ENCODE measurements around the gene ALDH4A1. TPM values are rescaled to one million over a fixed set of nuclear protein-coding genes. Genes with fewer than 3 reads are reported as not detected.

The ALDH4A1 gene
- total and polyA plus RNA-seq, 10 of the 15 experiments (the other 5 are each of a cell fraction or from before 2014, with no cell fraction given): 0.06 to 25.5 (median 13.0) TPM

- in situ Hi-C loops (cut with MboI): no loop called here
- ATAC-seq (no peak), FAIRE-seq (no peak), DNase-seq (ENCODE audit: low read depth, low spot score) (no peak)
- Histone ChIP-seq H3K9me3 (replicated peaks; ENCODE audit: control insufficient read depth, insufficient read depth, low read length) (no peaks in the 10 kb centered on the region; the same call in 2 of the 3 replicates), H2AFZ (ENCODE audit: control insufficient read depth, low read depth, low read length) (no peak overlapping the region), H3K27ac (ENCODE audit: control insufficient read depth, insufficient read depth) (no peak overlapping the region), H4K20me1 (ENCODE audit: control insufficient read depth, insufficient read depth) (no peaks in the 10 kb centered on the region), H3K36me3 (ENCODE audit: control insufficient read depth in 2 of 2, insufficient read depth in 2 of 2, low read length in 1 of 2) (no peaks in the 10 kb centered on the region), H3K79me2 (ENCODE audit: control insufficient read depth, insufficient read depth, low read length) (no peaks in the 10 kb centered on the region), H3K4me3 (no peak overlapping the region), H3K9ac (ENCODE audit: control insufficient read depth, insufficient read depth, low read length) (no peak overlapping the region), H3K4me2 (ENCODE audit: control insufficient read depth, insufficient read depth) (no peak overlapping the region), H3K4me1 (ENCODE audit: control insufficient read depth, insufficient read depth, low read length) (no peaks in the 10 kb centered on the region), H3K27me3 (replicated peaks in 1 of 2; ENCODE audit: control insufficient read depth in 2 of 2, insufficient read depth in 2 of 2, low read length in 1 of 2) (no peaks in the 10 kb centered on the region)
- no TSS peak for BruUV-seq (replicated peaks)
- ChIA-PET RAD21 (ENCODE audit: unreplicated experiment) (no interaction called here), POLR2A (no interaction called here), CTCF (no interaction called here), SMC1A (ENCODE audit: uncharacterized antibody, unreplicated experiment) (no interaction called here)
- WGBS (ENCODE audit: insufficient coverage, insufficient replicate concordance, low lambda C conversion rate, missing lambda C conversion rate): 25% methylated on average over 2 of the region's 2 CpGs
- intact Hi-C loops (cut with micrococcal nuclease; ENCODE audit: unreplicated experiment): no loop called here
- TF ChIP-seq ZNF622 (IDR thresholded peaks at IDR 0.05) (no peak), CREB1 (IDR thresholded peaks at IDR 0.05; ENCODE audit: low read depth) (no peak), FOXK2 (IDR thresholded peaks at IDR 0.05) (no peak), IKZF1 (conservative IDR thresholded peaks at IDR 0.05) (no peak), NBN (IDR thresholded peaks at IDR 0.05) (no peak), HDAC2 (IDR thresholded peaks at IDR 0.05) (no peak), RAD51 (IDR thresholded peaks at IDR 0.05) (no peak), STAT1 (conservative IDR thresholded peaks at IDR 0.05) (no peak), ZNF592 (IDR thresholded peaks at IDR 0.05) (no peak), ZNF207 (IDR thresholded peaks at IDR 0.05; ENCODE audit: borderline replicate concordance) (no peak), SKIL (IDR thresholded peaks at IDR 0.05; ENCODE audit: low read depth, poor library complexity, severe bottlenecking) (no peak), MTA2 (IDR thresholded peaks at IDR 0.05; ENCODE audit: low read depth) (no peak), TBL1XR1 (IDR thresholded peaks at IDR 0.05; ENCODE audit: low read depth, low read length) (no peak), STAT3 (IDR thresholded peaks at IDR 0.05; ENCODE audit: low read depth, low read length) (no peak)
- TF ChIP-seq, protein P1, sequence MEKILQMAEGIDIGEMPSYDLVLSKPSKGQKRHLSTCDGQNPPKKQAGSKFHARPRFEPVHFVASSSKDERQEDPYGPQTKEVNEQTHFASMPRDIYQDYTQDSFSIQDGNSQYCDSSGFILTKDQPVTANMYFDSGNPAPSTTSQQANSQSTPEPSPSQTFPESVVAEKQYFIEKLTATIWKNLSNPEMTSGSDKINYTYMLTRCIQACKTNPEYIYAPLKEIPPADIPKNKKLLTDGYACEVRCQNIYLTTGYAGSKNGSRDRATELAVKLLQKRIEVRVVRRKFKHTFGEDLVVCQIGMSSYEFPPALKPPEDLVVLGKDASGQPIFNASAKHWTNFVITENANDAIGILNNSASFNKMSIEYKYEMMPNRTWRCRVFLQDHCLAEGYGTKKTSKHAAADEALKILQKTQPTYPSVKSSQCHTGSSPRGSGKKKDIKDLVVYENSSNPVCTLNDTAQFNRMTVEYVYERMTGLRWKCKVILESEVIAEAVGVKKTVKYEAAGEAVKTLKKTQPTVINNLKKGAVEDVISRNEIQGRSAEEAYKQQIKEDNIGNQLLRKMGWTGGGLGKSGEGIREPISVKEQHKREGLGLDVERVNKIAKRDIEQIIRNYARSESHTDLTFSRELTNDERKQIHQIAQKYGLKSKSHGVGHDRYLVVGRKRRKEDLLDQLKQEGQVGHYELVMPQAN (conservative IDR thresholded peaks at IDR 0.05): no peak
- TF ChIP-seq, protein P2, sequence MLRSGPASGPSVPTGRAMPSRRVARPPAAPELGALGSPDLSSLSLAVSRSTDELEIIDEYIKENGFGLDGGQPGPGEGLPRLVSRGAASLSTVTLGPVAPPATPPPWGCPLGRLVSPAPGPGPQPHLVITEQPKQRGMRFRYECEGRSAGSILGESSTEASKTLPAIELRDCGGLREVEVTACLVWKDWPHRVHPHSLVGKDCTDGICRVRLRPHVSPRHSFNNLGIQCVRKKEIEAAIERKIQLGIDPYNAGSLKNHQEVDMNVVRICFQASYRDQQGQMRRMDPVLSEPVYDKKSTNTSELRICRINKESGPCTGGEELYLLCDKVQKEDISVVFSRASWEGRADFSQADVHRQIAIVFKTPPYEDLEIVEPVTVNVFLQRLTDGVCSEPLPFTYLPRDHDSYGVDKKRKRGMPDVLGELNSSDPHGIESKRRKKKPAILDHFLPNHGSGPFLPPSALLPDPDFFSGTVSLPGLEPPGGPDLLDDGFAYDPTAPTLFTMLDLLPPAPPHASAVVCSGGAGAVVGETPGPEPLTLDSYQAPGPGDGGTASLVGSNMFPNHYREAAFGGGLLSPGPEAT (IDR thresholded peaks at IDR 0.05; ENCODE audit: low read depth): no peak
Measured at GRCh38 chr1:18831656-18832055, 70.7 kb downstream of the ALDH4A1 start.
